ENCODE results near the gene PTPRO.

Gene PTPRO

GRCh38 chr12:15443050-15443449, 120.7 kb downstream of the PTPRO start:
- Histone ChIP-seq H3K9me3 (ENCODE audit: control insufficient read depth, insufficient read depth, low read length) (peaks cover 4% of the 10 kb centered on the region; the same call in 1 of the 2 replicates), H3K79me2 (ENCODE audit: control insufficient read depth, low read length) (no peaks in the 10 kb centered on the region), H3K4me1 (ENCODE audit: control insufficient read depth, low read length) (no peaks in the 10 kb centered on the region), H3K27me3 (ENCODE audit: control insufficient read depth, low read length) (no peaks in the 10 kb centered on the region), H3F3A (ENCODE audit: control insufficient read depth, insufficient read depth) (no peaks in the 10 kb centered on the region), H3K9me2 (replicated peaks; ENCODE audit: control insufficient read depth, low read length) (no peaks in the 10 kb centered on the region), H3K4me3 (ENCODE audit: low read length) (no peak overlapping the region), H4K20me1 (ENCODE audit: control insufficient read depth, insufficient read depth, low read depth, low read length) (no peaks in the 10 kb centered on the region), H3K4me2 (ENCODE audit: low read length) (no peak overlapping the region), H3K36me3 (ENCODE audit: control insufficient read depth, low read length) (no peaks in the 10 kb centered on the region), H3K27ac (ENCODE audit: low read depth, low read length) (no peak overlapping the region)
- TF ChIP-seq CTCF (IDR thresholded peaks at IDR 0.05; ENCODE audit: low read depth, low read length, poor library complexity, severe bottlenecking) (no peak), EZH2phosphoT487 (IDR thresholded peaks at IDR 0.05; ENCODE audit: borderline replicate concordance, low read length) (no peak)

GRCh38 chr12:15443611-15444010, 121.3 kb downstream of the PTPRO start:
- H3K79me2 ChIP-seq (ENCODE audit: control insufficient read depth, low read length) = no peaks in the 10 kb centered on the region
- TF ChIP-seq EZH2phosphoT487 (IDR thresholded peaks at IDR 0.05; ENCODE audit: borderline replicate concordance, low read length) = no peak
- TF ChIP-seq CTCF (IDR thresholded peaks at IDR 0.05; ENCODE audit: low read depth, low read length, poor library complexity, severe bottlenecking) = no peak
- H3K27ac ChIP-seq (ENCODE audit: low read depth, low read length) = no peak overlapping the region
- H3K4me1 ChIP-seq (ENCODE audit: control insufficient read depth, low read length) = no peaks in the 10 kb centered on the region
- no peak overlapping the region for H3K4me3 ChIP-seq (ENCODE audit: low read length)
- no peaks in the 10 kb centered on the region for H4K20me1 ChIP-seq (ENCODE audit: control insufficient read depth, insufficient read depth, low read depth, low read length)
- no peak overlapping the region for H3K4me2 ChIP-seq (ENCODE audit: low read length)
- no peaks in the 10 kb centered on the region for H3K36me3 ChIP-seq (ENCODE audit: control insufficient read depth, low read length)
- H3K27me3 ChIP-seq (ENCODE audit: control insufficient read depth, low read length) = no peaks in the 10 kb centered on the region
- H3F3A ChIP-seq (ENCODE audit: control insufficient read depth, insufficient read depth) = no peaks in the 10 kb centered on the region
- H3K9me2 ChIP-seq (replicated peaks; ENCODE audit: control insufficient read depth, low read length) = no peaks in the 10 kb centered on the region
- H3K9me3 ChIP-seq (ENCODE audit: control insufficient read depth, insufficient read depth, low read length) = peaks cover 4% of the 10 kb centered on the region; the same call in 1 of the 2 replicates

- H3K4me1 ChIP-seq (ENCODE audit: control insufficient read depth, low read length) = no peaks in the 10 kb centered on the region
- no peak overlapping the region for H3K4me2 ChIP-seq (ENCODE audit: low read length)
- H3K27ac ChIP-seq (ENCODE audit: low read depth, low read length) = no peak overlapping the region
- H3K79me2 ChIP-seq (ENCODE audit: control insufficient read depth, low read length) = no peaks in the 10 kb centered on the region
- peaks cover under 1% of the 10 kb centered on the region; the same call in 1 of the 2 replicates for H3K9me3 ChIP-seq (ENCODE audit: control insufficient read depth, insufficient read depth, low read length)
- H3K36me3 ChIP-seq (ENCODE audit: control insufficient read depth, low read length) = no peaks in the 10 kb centered on the region
- TF ChIP-seq CTCF (IDR thresholded peaks at IDR 0.05; ENCODE audit: low read depth, low read length, poor library complexity, severe bottlenecking) = no peak
- no peak for TF ChIP-seq EZH2phosphoT487 (IDR thresholded peaks at IDR 0.05; ENCODE audit: borderline replicate concordance, low read length)
- no peak overlapping the region for H3K4me3 ChIP-seq (ENCODE audit: low read length)
- H4K20me1 ChIP-seq (ENCODE audit: control insufficient read depth, insufficient read depth, low read depth, low read length) = no peaks in the 10 kb centered on the region
- no peaks in the 10 kb centered on the region for H3K27me3 ChIP-seq (ENCODE audit: control insufficient read depth, low read length)
- H3K9me2 ChIP-seq (replicated peaks; ENCODE audit: control insufficient read depth, low read length) = no peaks in the 10 kb centered on the region
- H3F3A ChIP-seq (ENCODE audit: control insufficient read depth, insufficient read depth) = no peaks in the 10 kb centered on the region
Measured at GRCh38 chr12:15444523-15444922, 122.2 kb downstream of the PTPRO start.
